Stimulated activated CD8-positive, alpha-beta memory T cell treated with anti-CD3 and anti-CD28 coated beads, Interleukin-15, amount 100 ng/mL, for 4 hours (primary cell): ENCODE measurements around the gene GORASP2.

Experiments used
- DNase-seq, 2 donors: peaks; one replicate each; pipeline ENCODE4 v3.0.0-alpha.2; 2020; ENCODE audit warnings: low read depth in 2 of 2

The GORASP2 gene

GRCh38 chr2:170922634-170923494, 6.2 kb upstream of the GORASP2 start:
- no peak for DNase-seq

GRCh38 chr2:170923799-170924198, 5.3 kb upstream of the GORASP2 start:
- DNase-seq, result no peak

GRCh38 chr2:170924969-170925368, 4.1 kb upstream of the GORASP2 start:
- no peak for DNase-seq

GRCh38 chr2:170925923-170926322, 3.1 kb upstream of the GORASP2 start:
- no peak for DNase-seq

GRCh38 chr2:170926743-170927297, 2.2 kb upstream of the GORASP2 start:
- DNase-seq, result no peak

GRCh38 chr2:170928036-170928823, 823 bp upstream of the GORASP2 start:
- no peak for DNase-seq

- peak in 1 of 2 donors; percentile 9 for DNase-seq
Observed at GRCh38 chr2:170929686-170930050, 615 bp downstream of the GORASP2 start.

GRCh38 chr2:170930131-170930990, 1.3 kb downstream of the GORASP2 start:
- peak in 1 of 2 donors; percentile 26 for DNase-seq

- DNase-seq, result no peak
Observed at GRCh38 chr2:170930991-170931266, 1.9 kb downstream of the GORASP2 start.

- no peak for DNase-seq
Observed at GRCh38 chr2:170932166-170932565, 3.1 kb downstream of the GORASP2 start.

- DNase-seq, result no peak
Observed at GRCh38 chr2:170932948-170933347, 3.9 kb downstream of the GORASP2 start.

- DNase-seq, result no peak
Observed at GRCh38 chr2:170937709-170938379, 8.8 kb downstream of the GORASP2 start.

GRCh38 chr2:170940066-170940465, 11.0 kb downstream of the GORASP2 start:
- DNase-seq, result no peak

- no peak for DNase-seq
Observed at GRCh38 chr2:170942615-170943014, 13.6 kb downstream of the GORASP2 start.

GRCh38 chr2:170943041-170943440, 14.0 kb downstream of the GORASP2 start:
- DNase-seq, result no peak

GRCh38 chr2:170943596-170943995, 14.5 kb downstream of the GORASP2 start:
- DNase-seq, result no peak

- DNase-seq, result no peak
Observed at GRCh38 chr2:170944545-170944944, 15.5 kb downstream of the GORASP2 start.

GRCh38 chr2:170949415-170949814, 20.4 kb downstream of the GORASP2 start:
- DNase-seq, result no peak

- no peak for DNase-seq
Observed at GRCh38 chr2:170950221-170950761, 21.2 kb downstream of the GORASP2 start.

- no peak for DNase-seq
Observed at GRCh38 chr2:170953941-170954340, 24.9 kb downstream of the GORASP2 start.

- DNase-seq, result no peak
Observed at GRCh38 chr2:170963386-170963785, 34.3 kb downstream of the GORASP2 start.
